ENCODE measurements around the gene GRIK2.

DNA sequence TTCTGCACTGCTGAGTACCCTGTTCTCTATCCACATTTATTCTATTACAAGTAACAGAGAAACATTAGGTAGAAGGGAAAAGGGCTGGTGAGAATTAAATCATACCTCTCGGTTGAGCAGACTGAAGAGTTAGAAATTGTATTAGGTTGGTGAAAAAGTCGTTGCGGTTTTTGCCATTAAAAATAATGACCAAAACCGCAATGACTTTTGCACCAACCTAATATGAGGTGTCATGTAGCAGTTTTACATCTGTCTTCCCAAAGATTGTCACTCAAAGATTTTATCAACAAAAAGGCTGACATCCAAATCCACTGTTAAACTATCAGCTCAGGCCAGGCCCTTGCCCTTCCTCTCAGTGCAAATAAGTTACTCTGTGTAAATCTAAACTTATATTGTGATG, 28.3 kb upstream of the GRIK2 start:
- TF ChIP-seq, protein P1, sequence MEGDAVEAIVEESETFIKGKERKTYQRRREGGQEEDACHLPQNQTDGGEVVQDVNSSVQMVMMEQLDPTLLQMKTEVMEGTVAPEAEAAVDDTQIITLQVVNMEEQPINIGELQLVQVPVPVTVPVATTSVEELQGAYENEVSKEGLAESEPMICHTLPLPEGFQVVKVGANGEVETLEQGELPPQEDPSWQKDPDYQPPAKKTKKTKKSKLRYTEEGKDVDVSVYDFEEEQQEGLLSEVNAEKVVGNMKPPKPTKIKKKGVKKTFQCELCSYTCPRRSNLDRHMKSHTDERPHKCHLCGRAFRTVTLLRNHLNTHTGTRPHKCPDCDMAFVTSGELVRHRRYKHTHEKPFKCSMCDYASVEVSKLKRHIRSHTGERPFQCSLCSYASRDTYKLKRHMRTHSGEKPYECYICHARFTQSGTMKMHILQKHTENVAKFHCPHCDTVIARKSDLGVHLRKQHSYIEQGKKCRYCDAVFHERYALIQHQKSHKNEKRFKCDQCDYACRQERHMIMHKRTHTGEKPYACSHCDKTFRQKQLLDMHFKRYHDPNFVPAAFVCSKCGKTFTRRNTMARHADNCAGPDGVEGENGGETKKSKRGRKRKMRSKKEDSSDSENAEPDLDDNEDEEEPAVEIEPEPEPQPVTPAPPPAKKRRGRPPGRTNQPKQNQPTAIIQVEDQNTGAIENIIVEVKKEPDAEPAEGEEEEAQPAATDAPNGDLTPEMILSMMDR (IDR thresholded peaks at IDR 0.05): no peak
- TF ChIP-seq POLR2AphosphoS5 (IDR thresholded peaks at IDR 0.05; ENCODE audit: low read depth, low read length) (no peak), TCF7L2 (IDR thresholded peaks at IDR 0.05; ENCODE audit: low read depth, low read length) (no peak)
